Astrocyte (in vitro differentiated cells and primary cell): ENCODE measurements around the gene PRSS37.

Experiments used
- EZH2 ChIP-seq: IDR thresholded peaks from 2 replicates; pipeline ENCODE4 v1.6.1; 2012; ENCODE audit warnings: mild to moderate bottlenecking, low read length, inconsistent platforms; ENCODE audit not compliant: insufficient read depth
- TF ChIP-seq, protein P1 (sequence below): IDR thresholded peaks from 2 replicates; pipeline ENCODE4 v1.5.1; 2011; ENCODE audit warnings: low read depth, mild to moderate bottlenecking, inconsistent platforms, low read length, moderate library complexity; ENCODE audit not compliant: insufficient read depth

GRCh38 chr7:141875453-141875852 lies 34.2 kb upstream of the PRSS37 start:
- TF ChIP-seq, protein P1, sequence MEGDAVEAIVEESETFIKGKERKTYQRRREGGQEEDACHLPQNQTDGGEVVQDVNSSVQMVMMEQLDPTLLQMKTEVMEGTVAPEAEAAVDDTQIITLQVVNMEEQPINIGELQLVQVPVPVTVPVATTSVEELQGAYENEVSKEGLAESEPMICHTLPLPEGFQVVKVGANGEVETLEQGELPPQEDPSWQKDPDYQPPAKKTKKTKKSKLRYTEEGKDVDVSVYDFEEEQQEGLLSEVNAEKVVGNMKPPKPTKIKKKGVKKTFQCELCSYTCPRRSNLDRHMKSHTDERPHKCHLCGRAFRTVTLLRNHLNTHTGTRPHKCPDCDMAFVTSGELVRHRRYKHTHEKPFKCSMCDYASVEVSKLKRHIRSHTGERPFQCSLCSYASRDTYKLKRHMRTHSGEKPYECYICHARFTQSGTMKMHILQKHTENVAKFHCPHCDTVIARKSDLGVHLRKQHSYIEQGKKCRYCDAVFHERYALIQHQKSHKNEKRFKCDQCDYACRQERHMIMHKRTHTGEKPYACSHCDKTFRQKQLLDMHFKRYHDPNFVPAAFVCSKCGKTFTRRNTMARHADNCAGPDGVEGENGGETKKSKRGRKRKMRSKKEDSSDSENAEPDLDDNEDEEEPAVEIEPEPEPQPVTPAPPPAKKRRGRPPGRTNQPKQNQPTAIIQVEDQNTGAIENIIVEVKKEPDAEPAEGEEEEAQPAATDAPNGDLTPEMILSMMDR = no peak
- TF ChIP-seq EZH2 = no peak
